ENCODE data around the gene TMEM163.

Gene TMEM163

DNA sequence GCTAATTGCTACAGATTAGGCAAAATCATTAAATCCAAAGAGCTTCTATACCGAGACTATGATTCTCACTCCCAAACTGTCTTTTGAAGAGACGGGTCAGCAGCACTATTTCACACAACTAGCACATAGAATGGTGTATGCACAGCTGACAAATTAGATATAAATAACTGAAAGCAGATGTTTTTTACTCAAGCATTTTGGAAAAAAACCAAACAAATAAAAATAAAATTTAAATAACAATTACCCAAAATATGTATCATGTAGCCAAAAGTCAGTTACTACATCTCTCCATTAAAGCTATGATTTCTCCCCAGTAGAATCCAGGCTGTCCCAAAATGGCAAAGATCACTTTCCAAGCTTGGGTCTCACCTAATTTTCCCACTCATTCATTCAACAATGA lies 107.9 kb downstream of the TMEM163 start:
- no peak overlapping the region for H3K4me3 ChIP-seq
- TF ChIP-seq, protein P1, sequence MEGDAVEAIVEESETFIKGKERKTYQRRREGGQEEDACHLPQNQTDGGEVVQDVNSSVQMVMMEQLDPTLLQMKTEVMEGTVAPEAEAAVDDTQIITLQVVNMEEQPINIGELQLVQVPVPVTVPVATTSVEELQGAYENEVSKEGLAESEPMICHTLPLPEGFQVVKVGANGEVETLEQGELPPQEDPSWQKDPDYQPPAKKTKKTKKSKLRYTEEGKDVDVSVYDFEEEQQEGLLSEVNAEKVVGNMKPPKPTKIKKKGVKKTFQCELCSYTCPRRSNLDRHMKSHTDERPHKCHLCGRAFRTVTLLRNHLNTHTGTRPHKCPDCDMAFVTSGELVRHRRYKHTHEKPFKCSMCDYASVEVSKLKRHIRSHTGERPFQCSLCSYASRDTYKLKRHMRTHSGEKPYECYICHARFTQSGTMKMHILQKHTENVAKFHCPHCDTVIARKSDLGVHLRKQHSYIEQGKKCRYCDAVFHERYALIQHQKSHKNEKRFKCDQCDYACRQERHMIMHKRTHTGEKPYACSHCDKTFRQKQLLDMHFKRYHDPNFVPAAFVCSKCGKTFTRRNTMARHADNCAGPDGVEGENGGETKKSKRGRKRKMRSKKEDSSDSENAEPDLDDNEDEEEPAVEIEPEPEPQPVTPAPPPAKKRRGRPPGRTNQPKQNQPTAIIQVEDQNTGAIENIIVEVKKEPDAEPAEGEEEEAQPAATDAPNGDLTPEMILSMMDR (IDR thresholded peaks at IDR 0.05), result no peak
- intact Hi-C loops (cut with DNase I; ENCODE audit: low total_unique reads), result no loop called here
- no peak overlapping the region for H3K27ac ChIP-seq
- no peaks in the 10 kb centered on the region for H3K36me3 ChIP-seq
- DNase-seq, result no peak
- H3K4me1 ChIP-seq, result no peaks in the 10 kb centered on the region
- peaks cover 0 to 4% (median 0%) of the 10 kb centered on the region in 3 donors for H3K9me3 ChIP-seq
- H3K27me3 ChIP-seq, result no peaks in the 10 kb centered on the region

DNA sequence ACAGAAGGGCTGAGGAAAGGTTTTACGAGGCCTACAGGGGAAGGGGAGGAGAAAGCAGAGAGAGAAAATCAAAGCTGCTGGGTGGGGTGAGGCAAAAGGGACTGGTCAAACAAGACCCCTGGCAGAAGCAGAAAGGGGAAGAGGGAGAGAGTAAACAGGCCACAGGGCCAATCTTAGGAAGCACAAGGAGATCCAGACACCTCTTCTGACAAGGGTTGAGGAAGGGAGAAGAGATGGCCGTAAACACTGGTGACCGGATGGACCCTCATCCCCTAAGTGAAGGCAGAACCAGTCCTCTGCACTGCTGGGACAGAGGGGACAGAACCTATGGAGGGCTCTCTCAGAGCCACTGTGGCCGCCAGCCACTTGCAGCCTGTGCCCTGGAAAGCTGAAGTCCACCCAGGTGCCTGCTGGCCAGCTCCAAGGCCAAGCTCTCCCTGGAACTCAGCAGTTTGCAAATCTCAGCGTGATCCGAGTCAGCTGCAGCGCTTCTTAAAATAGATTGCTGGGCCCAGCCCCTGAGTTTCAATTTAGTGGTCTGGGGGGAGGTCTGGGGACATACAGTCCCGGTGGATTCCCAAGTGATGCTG lies 108.8 kb downstream of the TMEM163 start:
- intact Hi-C loops (cut with DNase I; ENCODE audit: low total_unique reads), result no loop called here
- TF ChIP-seq, protein P1 (IDR thresholded peaks at IDR 0.05), result no peak
- no peaks in the 10 kb centered on the region for H3K36me3 ChIP-seq
- no peak overlapping the region for H3K4me3 ChIP-seq
- DNase-seq, result no peak
- peaks cover 0 to 4% (median 0%) of the 10 kb centered on the region in 3 donors for H3K9me3 ChIP-seq
- no peaks in the 10 kb centered on the region for H3K4me1 ChIP-seq
- no peak overlapping the region for H3K27ac ChIP-seq
- no peaks in the 10 kb centered on the region for H3K27me3 ChIP-seq

DNA sequence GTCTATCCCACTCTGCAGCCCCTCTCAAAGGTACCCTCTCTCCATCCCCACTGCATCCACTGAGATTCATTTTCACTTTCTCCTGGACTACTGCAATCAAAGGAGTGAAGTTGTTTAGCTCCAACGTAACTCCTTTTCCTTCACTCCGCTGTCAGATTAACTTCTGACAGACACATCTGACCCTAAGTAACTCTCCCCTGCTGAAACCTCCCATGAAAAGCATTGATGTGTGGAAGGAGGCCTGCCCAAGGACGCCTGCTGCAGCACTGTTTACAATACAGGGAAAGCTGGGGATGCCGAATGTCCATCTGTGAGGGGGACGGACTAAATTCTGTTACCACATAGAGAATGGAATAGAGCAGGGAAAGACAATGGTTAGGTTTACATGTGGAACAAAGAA lies 114.8 kb downstream of the TMEM163 start:
- DNase-seq, result no peak
- Histone ChIP-seq H3K36me3 (no peaks in the 10 kb centered on the region), H3K9me3 (no peaks in the 10 kb centered on the region), H3K27ac (no peak overlapping the region), H3K27me3 (no peaks in the 10 kb centered on the region), H3K4me1 (no peaks in the 10 kb centered on the region), H3K4me3 (no peak overlapping the region)
- TF ChIP-seq, protein P1 (IDR thresholded peaks at IDR 0.05), result no peak
- intact Hi-C loops (cut with DNase I; ENCODE audit: low total_unique reads), result no loop called here

DNA sequence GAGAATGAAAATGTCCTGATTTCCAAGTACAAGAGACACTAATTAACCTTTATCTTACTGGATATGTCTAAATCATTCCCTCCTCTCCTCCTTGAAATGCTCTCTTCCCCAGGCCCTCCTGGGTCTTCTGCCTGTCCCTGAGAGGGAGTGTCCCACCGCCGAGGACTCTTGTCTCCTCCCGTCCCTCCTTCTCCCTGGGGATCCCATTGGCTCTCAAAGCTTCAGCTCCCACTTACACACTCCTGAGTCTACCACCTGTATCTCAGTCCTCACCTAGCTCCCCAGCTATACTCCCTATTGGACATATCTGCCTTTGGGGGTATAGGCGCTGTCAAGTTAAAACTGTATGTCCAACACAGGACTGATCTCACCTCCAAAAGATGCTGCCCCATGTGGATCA lies 116.1 kb downstream of the TMEM163 start:
- no peak overlapping the region for H3K27ac ChIP-seq
- H3K36me3 ChIP-seq, result no peaks in the 10 kb centered on the region
- peaks cover 0 to 4% (median 0%) of the 10 kb centered on the region in 3 donors for H3K9me3 ChIP-seq
- DNase-seq, result no peak
- no peaks in the 10 kb centered on the region for H3K27me3 ChIP-seq
- no peak overlapping the region for H3K4me3 ChIP-seq
- TF ChIP-seq, protein P1 (IDR thresholded peaks at IDR 0.05), result no peak
- no peaks in the 10 kb centered on the region for H3K4me1 ChIP-seq
- intact Hi-C loops (cut with DNase I; ENCODE audit: low total_unique reads), result no loop called here

DNA sequence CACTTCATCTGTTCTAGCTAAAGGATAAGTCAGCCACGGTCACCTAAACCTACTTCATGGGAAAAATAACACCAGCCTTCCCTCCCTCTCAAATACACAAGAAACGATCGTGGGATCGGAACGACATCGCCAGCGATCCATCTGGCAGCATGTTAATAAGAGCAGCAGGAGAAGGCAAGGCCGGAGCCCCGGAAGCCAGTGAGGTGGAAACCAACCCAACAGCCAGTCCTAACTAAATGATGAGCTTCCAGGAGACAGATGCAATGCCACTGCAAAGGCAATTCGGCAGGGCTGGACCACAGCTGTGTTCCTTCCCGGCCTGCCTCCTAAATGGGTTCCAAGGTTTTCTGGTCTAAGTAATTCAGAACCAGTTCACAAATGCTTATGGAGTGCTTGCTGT lies 117.5 kb downstream of the TMEM163 start:
- Histone ChIP-seq H3K4me3 (no peak overlapping the region), H3K9me3 (peaks cover 0 to 4% (median 0%) of the 10 kb centered on the region in 3 donors), H3K4me1 (no peaks in the 10 kb centered on the region), H3K27ac (no peak overlapping the region), H3K27me3 (no peaks in the 10 kb centered on the region), H3K36me3 (no peaks in the 10 kb centered on the region)
- no peak for DNase-seq
- TF ChIP-seq, protein P1 (IDR thresholded peaks at IDR 0.05), result no peak
- intact Hi-C loops (cut with DNase I; ENCODE audit: low total_unique reads), result no loop called here

DNA sequence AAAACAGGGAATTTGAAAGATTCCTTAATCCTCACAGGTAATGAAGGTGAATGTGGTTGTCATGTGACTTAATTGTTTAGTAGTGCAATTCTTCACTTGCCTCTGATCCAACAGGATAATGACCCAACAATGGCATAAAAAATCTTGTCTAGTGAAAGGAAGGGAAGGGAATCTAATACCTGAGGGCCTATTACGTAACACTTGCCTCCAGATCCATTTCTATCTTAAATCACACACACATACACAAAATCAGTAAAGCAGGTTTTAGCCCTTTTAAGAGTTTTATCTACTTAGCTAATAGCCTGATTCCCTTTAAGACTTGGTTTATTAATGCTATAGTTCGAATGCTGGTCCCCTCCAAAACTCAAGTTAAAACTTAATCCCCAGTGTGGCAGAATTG lies 118.6 kb downstream of the TMEM163 start:
- TF ChIP-seq, protein P1 (IDR thresholded peaks at IDR 0.05), result no peak
- Histone ChIP-seq H3K27me3 (no peaks in the 10 kb centered on the region), H3K4me1 (no peaks in the 10 kb centered on the region), H3K27ac (no peak overlapping the region), H3K4me3 (no peak overlapping the region), H3K9me3 (peaks cover 0 to 4% (median 0%) of the 10 kb centered on the region in 3 donors), H3K36me3 (no peaks in the 10 kb centered on the region)
- intact Hi-C loops (cut with DNase I; ENCODE audit: low total_unique reads), result no loop called here
- no peak for DNase-seq
